Measurements from ENCODE around the gene BRMS1L. TPM values are rescaled to one million over a fixed set of nuclear protein-coding genes. Genes with fewer than 3 reads are reported as not detected.
A peak's percentile ranks its signal among the peaks of the same experiment; 100 is the strongest.

BRMS1L gene
- total and polyA plus RNA-seq, 2 of the 13 experiments (the other 11 are each of a cell fraction or from before 2014, with no cell fraction given), result 21.1 to 23.8 TPM

DNA sequence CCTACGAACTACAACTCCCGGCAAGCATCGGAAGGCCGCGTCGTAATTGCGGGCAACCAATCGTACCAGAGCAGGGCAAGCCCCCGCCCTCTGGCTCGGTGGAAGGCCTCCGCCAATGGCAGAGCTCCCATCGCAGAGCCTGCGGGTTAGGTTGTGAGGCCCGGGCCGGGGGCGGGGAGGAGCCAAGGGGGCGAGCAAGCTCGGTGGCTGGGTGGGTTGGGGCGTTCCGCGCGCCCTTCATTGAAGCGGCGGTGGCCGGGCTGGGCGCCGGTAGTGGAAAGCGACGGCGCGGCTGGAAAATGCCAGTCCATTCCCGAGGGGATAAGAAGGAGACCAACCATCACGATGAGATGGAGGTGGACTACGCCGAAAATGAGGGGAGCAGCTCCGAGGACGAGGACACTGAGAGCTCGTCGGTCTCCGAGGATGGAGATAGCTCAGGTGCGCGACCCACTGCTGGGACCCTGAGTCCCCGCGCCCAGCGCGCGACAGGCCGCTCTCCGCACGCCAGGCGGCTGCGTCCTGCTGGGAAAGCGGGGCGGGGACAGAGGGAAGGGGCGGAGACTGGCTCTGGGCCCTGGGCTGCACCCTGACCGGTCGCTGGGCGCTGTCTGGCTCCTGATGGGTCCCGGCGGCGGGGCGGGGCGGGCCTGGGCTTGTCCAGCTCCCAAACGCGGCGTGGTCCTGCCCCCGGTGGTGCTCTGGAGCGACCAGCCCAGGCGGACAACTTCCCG lies at the start of gene BRMS1L (continued):
- TF ChIP-seq, protein P1, sequence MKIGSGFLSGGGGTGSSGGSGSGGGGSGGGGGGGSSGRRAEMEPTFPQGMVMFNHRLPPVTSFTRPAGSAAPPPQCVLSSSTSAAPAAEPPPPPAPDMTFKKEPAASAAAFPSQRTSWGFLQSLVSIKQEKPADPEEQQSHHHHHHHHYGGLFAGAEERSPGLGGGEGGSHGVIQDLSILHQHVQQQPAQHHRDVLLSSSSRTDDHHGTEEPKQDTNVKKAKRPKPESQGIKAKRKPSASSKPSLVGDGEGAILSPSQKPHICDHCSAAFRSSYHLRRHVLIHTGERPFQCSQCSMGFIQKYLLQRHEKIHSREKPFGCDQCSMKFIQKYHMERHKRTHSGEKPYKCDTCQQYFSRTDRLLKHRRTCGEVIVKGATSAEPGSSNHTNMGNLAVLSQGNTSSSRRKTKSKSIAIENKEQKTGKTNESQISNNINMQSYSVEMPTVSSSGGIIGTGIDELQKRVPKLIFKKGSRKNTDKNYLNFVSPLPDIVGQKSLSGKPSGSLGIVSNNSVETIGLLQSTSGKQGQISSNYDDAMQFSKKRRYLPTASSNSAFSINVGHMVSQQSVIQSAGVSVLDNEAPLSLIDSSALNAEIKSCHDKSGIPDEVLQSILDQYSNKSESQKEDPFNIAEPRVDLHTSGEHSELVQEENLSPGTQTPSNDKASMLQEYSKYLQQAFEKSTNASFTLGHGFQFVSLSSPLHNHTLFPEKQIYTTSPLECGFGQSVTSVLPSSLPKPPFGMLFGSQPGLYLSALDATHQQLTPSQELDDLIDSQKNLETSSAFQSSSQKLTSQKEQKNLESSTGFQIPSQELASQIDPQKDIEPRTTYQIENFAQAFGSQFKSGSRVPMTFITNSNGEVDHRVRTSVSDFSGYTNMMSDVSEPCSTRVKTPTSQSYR (CRISPR knock-in tag; IDR thresholded peaks at IDR 0.05; ENCODE audit: borderline replicate concordance), result peak; percentile 68; the same call in 1 of the 2 replicates
- TF ChIP-seq RORA (CRISPR knock-in tag; IDR thresholded peaks at IDR 0.05) (no peak), ATM (IDR thresholded peaks at IDR 0.05; ENCODE audit: borderline replicate concordance) (no peak), SRY (CRISPR knock-in tag; IDR thresholded peaks at IDR 0.05) (peak; percentile 99), FOXC1 (CRISPR knock-in tag; IDR thresholded peaks at IDR 0.05; ENCODE audit: borderline replicate concordance) (peak; percentile 100), RFXANK (CRISPR knock-in tag; IDR thresholded peaks at IDR 0.05) (peak; percentile 93; the same call in 1 of the 2 replicates), ZNF264 (CRISPR knock-in tag; IDR thresholded peaks at IDR 0.05) (peak; percentile 92; the same call in 1 of the 2 replicates), ESRRA (CRISPR knock-in tag; IDR thresholded peaks at IDR 0.05; ENCODE audit: low read depth) (peak; percentile 92), TEAD2 (CRISPR knock-in tag; IDR thresholded peaks at IDR 0.05) (0 out of 2 replicates have a peak, but pooled peaks have one; percentile 72), ZNF232 (CRISPR knock-in tag; IDR thresholded peaks at IDR 0.05; ENCODE audit: borderline replicate concordance) (peak; percentile 98), GATAD2A (CRISPR knock-in tag; IDR thresholded peaks at IDR 0.05) (peak; percentile 87), MATR3 (CRISPR knock-in tag; IDR thresholded peaks at IDR 0.05) (peak; percentile 82; the same call in 1 of the 2 replicates), ARNTL (CRISPR knock-in tag; IDR thresholded peaks at IDR 0.05) (peak; percentile 93), STAG1 (CRISPR knock-in tag; IDR thresholded peaks at IDR 0.05) (peak; percentile 19; the same call in 1 of the 2 replicates), SAP130 (CRISPR knock-in tag; IDR thresholded peaks at IDR 0.05; ENCODE audit: low read depth) (peak; percentile 96), SSRP1 (CRISPR knock-in tag; IDR thresholded peaks at IDR 0.05) (peak; percentile 100), KLF11 (CRISPR knock-in tag; IDR thresholded peaks at IDR 0.05) (no peak; the same call in 1 of the 2 replicates), POLR2A (IDR thresholded peaks at IDR 0.05; ENCODE audit: insufficient read depth in 1 of 2, low read depth in 2 of 2, low read length in 2 of 2) (peak in 1 of 2 experiments; percentile 100; a peak in 2 of 4 replicates), ISL2 (CRISPR knock-in tag; IDR thresholded peaks at IDR 0.05) (peak; percentile 93)
- TF ChIP-seq, protein P2, sequence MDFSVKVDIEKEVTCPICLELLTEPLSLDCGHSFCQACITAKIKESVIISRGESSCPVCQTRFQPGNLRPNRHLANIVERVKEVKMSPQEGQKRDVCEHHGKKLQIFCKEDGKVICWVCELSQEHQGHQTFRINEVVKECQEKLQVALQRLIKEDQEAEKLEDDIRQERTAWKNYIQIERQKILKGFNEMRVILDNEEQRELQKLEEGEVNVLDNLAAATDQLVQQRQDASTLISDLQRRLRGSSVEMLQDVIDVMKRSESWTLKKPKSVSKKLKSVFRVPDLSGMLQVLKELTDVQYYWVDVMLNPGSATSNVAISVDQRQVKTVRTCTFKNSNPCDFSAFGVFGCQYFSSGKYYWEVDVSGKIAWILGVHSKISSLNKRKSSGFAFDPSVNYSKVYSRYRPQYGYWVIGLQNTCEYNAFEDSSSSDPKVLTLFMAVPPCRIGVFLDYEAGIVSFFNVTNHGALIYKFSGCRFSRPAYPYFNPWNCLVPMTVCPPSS (IDR thresholded peaks at IDR 0.05), result no peak
- TF ChIP-seq, protein P3, sequence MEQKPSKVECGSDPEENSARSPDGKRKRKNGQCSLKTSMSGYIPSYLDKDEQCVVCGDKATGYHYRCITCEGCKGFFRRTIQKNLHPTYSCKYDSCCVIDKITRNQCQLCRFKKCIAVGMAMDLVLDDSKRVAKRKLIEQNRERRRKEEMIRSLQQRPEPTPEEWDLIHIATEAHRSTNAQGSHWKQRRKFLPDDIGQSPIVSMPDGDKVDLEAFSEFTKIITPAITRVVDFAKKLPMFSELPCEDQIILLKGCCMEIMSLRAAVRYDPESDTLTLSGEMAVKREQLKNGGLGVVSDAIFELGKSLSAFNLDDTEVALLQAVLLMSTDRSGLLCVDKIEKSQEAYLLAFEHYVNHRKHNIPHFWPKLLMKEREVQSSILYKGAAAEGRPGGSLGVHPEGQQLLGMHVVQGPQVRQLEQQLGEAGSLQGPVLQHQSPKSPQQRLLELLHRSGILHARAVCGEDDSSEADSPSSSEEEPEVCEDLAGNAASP (CRISPR knock-in tag; IDR thresholded peaks at IDR 0.05; ENCODE audit: borderline replicate concordance), result peak; percentile 66

Measured in HepG2 (cell line).